Measurements from ENCODE around the gene PIGW.
"Not testable (repeated sequence)": the region's sequence is repeated elsewhere in the genome, so short reads cannot be mapped to it uniquely, and the experiment has no call there.

PIGW gene

GRCh38 chr17:36503456-36504155 is 31.2 kb upstream of the PIGW start:
- DNase-seq (no peak), ATAC-seq (no peak)
- Mint-ChIP-seq H3K9me3 (no peaks in the 10 kb centered on the region), H3K4me3 (no peak overlapping the region), H3K27me3 (no peaks in the 10 kb centered on the region), H3K4me1 (peaks cover 8% of the 10 kb centered on the region), H3K27ac (peak overlapping the region; percentile 72 to 93)

GRCh38 chr17:36504156-36504545 is 30.6 kb upstream of the PIGW start:
- Mint-ChIP-seq H3K4me1 (peaks cover 8% of the 10 kb centered on the region), H3K9me3 (no peaks in the 10 kb centered on the region), H3K27me3 (no peaks in the 10 kb centered on the region), H3K27ac (peak overlapping the region; percentile 55 to 93), H3K4me3 (no peak overlapping the region)
- no peak for DNase-seq
- ATAC-seq = no peak

- Mint-ChIP-seq H3K27me3 (no peaks in the 10 kb centered on the region), H3K4me1 (peaks cover 8% of the 10 kb centered on the region), H3K27ac (no peak overlapping the region), H3K4me3 (no peak overlapping the region), H3K9me3 (no peaks in the 10 kb centered on the region)
- ATAC-seq = no peak
- DNase-seq = no peak
These were observed 29.6 kb upstream of the PIGW start for GRCh38 chr17:36505171-36505570.

GRCh38 chr17:36506249-36506826 is 28.4 kb upstream of the PIGW start:
- no peaks in the 10 kb centered on the region for H3K9me3 Mint-ChIP-seq
- no peak for DNase-seq
- H3K27ac Mint-ChIP-seq = no peak overlapping the region
- H3K4me1 Mint-ChIP-seq = peaks cover 8% of the 10 kb centered on the region
- H3K4me3 Mint-ChIP-seq = no peak overlapping the region
- H3K27me3 Mint-ChIP-seq = no peaks in the 10 kb centered on the region
- no peak for ATAC-seq

GRCh38 chr17:36506831-36507230 is 28.0 kb upstream of the PIGW start:
- no peaks in the 10 kb centered on the region for H3K27me3 Mint-ChIP-seq
- H3K27ac Mint-ChIP-seq = peak overlapping the region in 1 of 2 donors; percentile 23
- no peaks in the 10 kb centered on the region for H3K9me3 Mint-ChIP-seq
- no peak overlapping the region for H3K4me3 Mint-ChIP-seq
- ATAC-seq (no peak), DNase-seq (no peak)
- H3K4me1 Mint-ChIP-seq = peaks cover 8% of the 10 kb centered on the region

- ATAC-seq (no peak), DNase-seq (no peak)
- Mint-ChIP-seq H3K4me3 (no peak overlapping the region), H3K27ac (peak overlapping the region in 1 of 2 donors; percentile 23), H3K4me1 (peaks cover 8% of the 10 kb centered on the region), H3K27me3 (no peaks in the 10 kb centered on the region), H3K9me3 (no peaks in the 10 kb centered on the region)
These were observed 27.5 kb upstream of the PIGW start for GRCh38 chr17:36507266-36507665.

- not testable (repeated sequence) for H3K4me1 Mint-ChIP-seq, ATAC-seq, H3K4me3 Mint-ChIP-seq, DNase-seq, H3K27me3 Mint-ChIP-seq, H3K9me3 Mint-ChIP-seq
- peak overlapping the region in 1 of 2 donors; percentile 35 for H3K27ac Mint-ChIP-seq
These were observed 26.3 kb upstream of the PIGW start for GRCh38 chr17:36508439-36508838.

GRCh38 chr17:36509272-36509985 is 25.4 kb upstream of the PIGW start:
- ATAC-seq = no peak
- H3K9me3 Mint-ChIP-seq = no peaks in the 10 kb centered on the region
- H3K4me3 Mint-ChIP-seq = no peak overlapping the region
- H3K4me1 Mint-ChIP-seq = no peaks in the 10 kb centered on the region
- H3K27me3 Mint-ChIP-seq = no peaks in the 10 kb centered on the region
- no peak overlapping the region for H3K27ac Mint-ChIP-seq
- no peak for DNase-seq

- DNase-seq = no peak
- Mint-ChIP-seq H3K4me3 (no peak overlapping the region), H3K27me3 (no peaks in the 10 kb centered on the region), H3K4me1 (no peaks in the 10 kb centered on the region), H3K27ac (no peak overlapping the region), H3K9me3 (no peaks in the 10 kb centered on the region)
- no peak for ATAC-seq
These were observed 24.2 kb upstream of the PIGW start for GRCh38 chr17:36510636-36511035.

GRCh38 chr17:36511216-36511615 is 23.6 kb upstream of the PIGW start:
- Mint-ChIP-seq H3K9me3 (no peaks in the 10 kb centered on the region), H3K27ac (no peak overlapping the region), H3K27me3 (no peaks in the 10 kb centered on the region), H3K4me3 (no peak overlapping the region), H3K4me1 (no peaks in the 10 kb centered on the region)
- ATAC-seq = no peak
- no peak for DNase-seq

- no peaks in the 10 kb centered on the region for H3K27me3 Mint-ChIP-seq
- no peaks in the 10 kb centered on the region for H3K4me1 Mint-ChIP-seq
- DNase-seq = no peak
- ATAC-seq = no peak
- no peak overlapping the region for H3K27ac Mint-ChIP-seq
- H3K4me3 Mint-ChIP-seq = no peak overlapping the region
- no peaks in the 10 kb centered on the region for H3K9me3 Mint-ChIP-seq
These were observed 22.1 kb upstream of the PIGW start for GRCh38 chr17:36512641-36513040.

- Mint-ChIP-seq H3K27ac (peak overlapping the region in 1 of 2 donors; percentile 87), H3K4me3 (no peak overlapping the region), H3K9me3 (no peaks in the 10 kb centered on the region), H3K27me3 (no peaks in the 10 kb centered on the region), H3K4me1 (no peaks in the 10 kb centered on the region)
- ATAC-seq (no peak), DNase-seq (no peak)
These were observed 19.9 kb upstream of the PIGW start for GRCh38 chr17:36514856-36515255.

GRCh38 chr17:36515837-36516236 is 18.9 kb upstream of the PIGW start:
- ATAC-seq (no peak), DNase-seq (no peak)
- Mint-ChIP-seq H3K27ac (no peak overlapping the region), H3K27me3 (no peaks in the 10 kb centered on the region), H3K4me3 (no peak overlapping the region), H3K4me1 (no peaks in the 10 kb centered on the region), H3K9me3 (no peaks in the 10 kb centered on the region)

- H3K4me1 Mint-ChIP-seq = peaks cover 31% of the 10 kb centered on the region
- H3K4me3 Mint-ChIP-seq = no peak overlapping the region
- DNase-seq (no peak), ATAC-seq (no peak)
- H3K27ac Mint-ChIP-seq = no peak overlapping the region
- H3K9me3 Mint-ChIP-seq = no peaks in the 10 kb centered on the region
- no peaks in the 10 kb centered on the region for H3K27me3 Mint-ChIP-seq
These were observed 11.7 kb upstream of the PIGW start for GRCh38 chr17:36523113-36523512.

- Mint-ChIP-seq H3K27ac (peak overlapping the region in 1 of 2 donors; percentile 25), H3K4me1 (peaks cover 33% of the 10 kb centered on the region), H3K4me3 (no peak overlapping the region), H3K9me3 (no peaks in the 10 kb centered on the region), H3K27me3 (no peaks in the 10 kb centered on the region)
- no peak for DNase-seq
- ATAC-seq = peak; percentile 79
These were observed 10.3 kb upstream of the PIGW start for GRCh38 chr17:36524428-36524876.

GRCh38 chr17:36525113-36525512 is 9.7 kb upstream of the PIGW start:
- ATAC-seq (no peak), DNase-seq (no peak)
- H3K9me3 Mint-ChIP-seq = no peaks in the 10 kb centered on the region
- H3K4me1 Mint-ChIP-seq = peaks cover 33% of the 10 kb centered on the region
- no peak overlapping the region for H3K27ac Mint-ChIP-seq
- H3K4me3 Mint-ChIP-seq = no peak overlapping the region
- no peaks in the 10 kb centered on the region for H3K27me3 Mint-ChIP-seq

Measured in stimulated activated naive CD8-positive, alpha-beta T cell treated with anti-CD3 and anti-CD28 coated beads, Interleukin-15, amount 100 ng/mL, for 72 hours (primary cell).